Transverse colon (tissue), 4 donors: Measurements from ENCODE around the gene SLIRP.

Experiments used
- CTCF ChIP-seq, 5 experiments: fragments of 200-600 bp in 3 of 5; fragments of 450-650 bp in 2 of 5; sonication (generic) in 3 of 5; IDR thresholded peaks; 1 replicate in 2 of 5; 2 replicates in 3 of 5; pipeline ENCODE4 v1.5.1; 2016 to 2017; ENCODE audit warnings: antibody characterized with exemption in 5 of 5, inconsistent platforms in 3 of 5, mild to moderate bottlenecking in 2 of 5, moderate library complexity in 1 of 5
- EP300 ChIP-seq: sonication (generic); formaldehyde crosslinking; IDR thresholded peaks from one replicate; pipeline ENCODE4 v1.6.1; 2017; ENCODE audit warnings: antibody characterized with exemption, low read depth
- POLR2A ChIP-seq: fragments of 450-650 bp; IDR thresholded peaks from one replicate; pipeline ENCODE4 v1.6.1; 2016; ENCODE audit warnings: antibody characterized with exemption, mild to moderate bottlenecking, moderate library complexity
- POLR2AphosphoS5 ChIP-seq, 3 donors: sonication (generic); formaldehyde crosslinking; IDR thresholded peaks; one replicate each; pipeline ENCODE4 v1.6.1; 2016; ENCODE audit warnings: antibody characterized with exemption in 3 of 3

GRCh38 chr14:77752266-77752665 lies 44.4 kb downstream of the SLIRP start:
- TF ChIP-seq POLR2AphosphoS5 (IDR thresholded peaks at IDR 0.05) = no peak
- TF ChIP-seq EP300 = no peak
- TF ChIP-seq POLR2A = no peak
- no peak for TF ChIP-seq CTCF (IDR thresholded peaks at IDR 0.05)
